GM21825 (cell line): Measurements from ENCODE around the gene BOLA2.
A peak's percentile ranks its signal among the peaks of the same experiment; 100 is the strongest.
"Not testable (repeated sequence)": the region's sequence is repeated elsewhere in the genome, so short reads cannot be mapped to it uniquely, and the experiment has no call there.

Source experiments
- ATAC-seq: cut with Tn5 transposase; IDR thresholded peaks from one replicate; pipeline ENCODE4 v1.9.1; 2021; ENCODE audit warnings: mild to moderate bottlenecking, moderate library complexity; ENCODE audit not compliant: unreplicated experiment

Gene BOLA2

DNA sequence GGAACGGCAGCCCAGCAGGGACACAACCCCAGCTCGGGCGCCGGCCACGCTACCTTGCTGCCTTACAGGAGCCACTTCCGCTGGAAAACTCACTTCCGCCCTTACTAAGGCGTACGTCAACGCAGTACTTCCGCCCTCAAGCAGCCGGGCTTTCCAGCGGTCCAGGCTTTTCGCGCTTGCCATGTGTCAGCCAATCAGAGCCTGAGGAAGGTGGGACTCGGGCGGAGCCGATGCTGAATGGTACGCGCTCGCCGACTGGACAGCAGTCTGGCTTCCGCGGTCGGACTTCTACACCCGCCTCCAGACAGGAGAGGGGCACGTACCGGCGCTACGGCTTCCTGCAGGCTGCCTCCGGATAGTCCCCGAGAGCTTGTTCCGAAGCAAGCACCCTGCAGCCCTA lies at the start of gene BOLA2, which contains the start of gene SLX1B:
Gene BOLA2 (minus strand): TSS at position 83 of the 400 bp plus-strand sequence. CDS start 98 bp downstream, outside the sequence.
Gene SLX1B (plus strand): TSS at position 265 of the 400 bp plus-strand sequence.
- ATAC-seq = peak; percentile 84

DNA sequence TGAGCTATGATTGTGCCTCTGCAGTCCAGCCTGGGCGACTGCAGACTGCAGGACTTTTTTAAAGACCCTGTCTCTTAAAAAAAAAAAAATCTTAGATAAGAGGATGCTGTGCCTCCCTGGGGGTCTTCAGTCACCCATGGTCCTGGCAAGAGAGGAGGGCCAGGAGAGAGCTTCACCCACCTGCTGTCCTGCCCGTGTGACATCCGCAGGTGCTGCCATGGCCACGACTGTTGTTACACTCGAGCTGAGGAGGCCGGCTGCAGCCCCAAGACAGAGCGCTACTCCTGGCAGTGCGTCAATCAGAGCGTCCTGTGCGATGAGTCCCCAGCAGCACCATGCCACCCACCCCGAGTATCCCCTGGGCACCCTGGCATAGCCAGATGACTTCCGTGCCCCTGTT lies 28.1 kb upstream of the BOLA2 start:
- not testable (repeated sequence) for ATAC-seq

DNA sequence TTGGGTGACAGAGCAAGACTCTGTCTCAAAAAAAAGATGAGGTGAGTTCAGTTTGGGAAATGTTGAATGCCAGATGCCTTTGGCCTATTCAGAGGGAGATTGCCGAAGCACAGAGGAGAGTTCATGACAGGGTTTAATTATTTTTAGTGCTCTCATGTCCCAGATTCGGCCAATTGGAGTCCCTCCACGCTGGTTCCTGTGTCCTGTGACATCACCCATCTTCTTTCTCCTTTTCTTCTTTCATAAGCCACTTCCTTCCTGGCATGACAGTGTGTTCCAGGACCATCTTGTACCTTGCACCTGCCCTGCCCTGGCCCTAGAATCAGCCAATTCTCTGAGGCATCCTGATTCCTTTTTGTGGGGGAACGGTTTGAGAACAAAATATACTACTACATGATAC lies 17.9 kb upstream of the BOLA2 start:
- ATAC-seq = not testable (repeated sequence)

DNA sequence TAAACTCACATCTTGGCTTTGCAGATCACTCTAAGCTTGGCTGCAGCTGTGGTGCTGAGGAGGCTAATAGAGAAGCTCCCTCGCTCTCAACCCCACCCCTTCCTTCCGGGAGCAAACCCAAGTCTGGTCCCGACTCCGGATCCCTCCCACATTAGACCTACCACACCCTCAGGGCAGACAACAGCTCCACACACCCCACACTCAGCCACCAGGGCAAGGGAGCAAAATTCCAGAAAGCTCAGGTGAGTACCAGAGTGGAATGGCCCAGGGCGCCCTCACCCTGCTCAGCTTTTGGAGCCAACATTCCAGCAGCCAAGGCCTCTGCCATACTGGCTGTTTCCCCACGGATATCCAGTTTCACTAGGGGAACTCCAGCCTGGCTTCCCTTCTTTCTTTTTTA lies 15.5 kb upstream of the BOLA2 start:
- not testable (repeated sequence) for ATAC-seq

DNA sequence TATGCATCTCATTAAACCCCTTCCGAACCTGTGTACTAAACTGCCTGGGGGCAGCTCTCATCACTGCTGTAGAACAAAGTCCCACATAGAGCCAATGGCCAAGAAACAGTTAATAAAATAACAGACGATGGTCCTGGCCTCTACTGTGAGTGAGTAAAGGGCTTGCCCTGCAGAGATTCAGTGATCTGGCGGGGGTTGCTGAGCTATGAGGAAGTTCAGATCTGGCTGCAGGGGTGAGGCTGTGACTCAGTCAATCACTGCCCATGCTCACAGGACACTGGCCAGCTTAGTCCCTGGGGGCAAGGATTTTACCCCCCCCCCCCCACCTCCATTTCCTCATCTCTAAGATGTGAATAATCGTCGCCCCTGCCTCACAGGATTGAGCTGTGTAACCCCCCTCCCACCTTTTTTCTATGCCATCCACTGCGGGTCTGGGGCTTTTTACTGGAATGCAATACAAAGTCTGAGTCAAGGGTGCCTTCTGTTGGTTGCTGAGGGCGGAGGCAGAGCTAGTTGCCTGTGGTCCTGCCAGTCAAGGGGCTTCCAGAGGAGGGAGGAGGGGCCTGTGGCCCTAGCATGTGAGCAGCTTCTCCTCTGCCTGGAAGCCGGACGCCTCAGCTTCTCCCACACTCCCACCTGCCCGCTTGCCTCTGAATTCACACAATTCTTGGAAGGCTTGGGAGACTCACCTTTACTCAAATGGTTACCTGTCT lies 13.7 kb upstream of the BOLA2 start:
- not testable (repeated sequence) for ATAC-seq

DNA sequence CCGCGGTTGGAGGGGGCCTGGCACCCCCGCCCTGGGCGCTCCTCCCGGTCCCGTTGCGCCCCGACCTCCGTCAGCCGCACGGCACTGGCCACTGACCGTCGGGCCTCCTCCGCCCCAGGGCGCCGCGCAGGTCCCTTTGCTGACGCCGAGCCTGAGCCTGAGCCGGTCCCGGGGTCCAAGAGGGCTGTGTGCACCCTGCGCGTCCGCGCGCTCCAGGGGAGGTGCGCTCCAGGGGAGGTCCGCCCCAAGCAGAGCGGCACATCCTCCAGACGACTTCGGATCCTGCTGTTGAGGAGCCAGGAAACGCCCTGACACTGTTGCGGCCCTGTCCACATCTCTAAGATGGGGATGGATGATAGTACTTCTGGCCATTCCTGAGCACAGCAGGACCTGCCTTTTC lies 12.8 kb upstream of the BOLA2 start:
- not testable (repeated sequence) for ATAC-seq

DNA sequence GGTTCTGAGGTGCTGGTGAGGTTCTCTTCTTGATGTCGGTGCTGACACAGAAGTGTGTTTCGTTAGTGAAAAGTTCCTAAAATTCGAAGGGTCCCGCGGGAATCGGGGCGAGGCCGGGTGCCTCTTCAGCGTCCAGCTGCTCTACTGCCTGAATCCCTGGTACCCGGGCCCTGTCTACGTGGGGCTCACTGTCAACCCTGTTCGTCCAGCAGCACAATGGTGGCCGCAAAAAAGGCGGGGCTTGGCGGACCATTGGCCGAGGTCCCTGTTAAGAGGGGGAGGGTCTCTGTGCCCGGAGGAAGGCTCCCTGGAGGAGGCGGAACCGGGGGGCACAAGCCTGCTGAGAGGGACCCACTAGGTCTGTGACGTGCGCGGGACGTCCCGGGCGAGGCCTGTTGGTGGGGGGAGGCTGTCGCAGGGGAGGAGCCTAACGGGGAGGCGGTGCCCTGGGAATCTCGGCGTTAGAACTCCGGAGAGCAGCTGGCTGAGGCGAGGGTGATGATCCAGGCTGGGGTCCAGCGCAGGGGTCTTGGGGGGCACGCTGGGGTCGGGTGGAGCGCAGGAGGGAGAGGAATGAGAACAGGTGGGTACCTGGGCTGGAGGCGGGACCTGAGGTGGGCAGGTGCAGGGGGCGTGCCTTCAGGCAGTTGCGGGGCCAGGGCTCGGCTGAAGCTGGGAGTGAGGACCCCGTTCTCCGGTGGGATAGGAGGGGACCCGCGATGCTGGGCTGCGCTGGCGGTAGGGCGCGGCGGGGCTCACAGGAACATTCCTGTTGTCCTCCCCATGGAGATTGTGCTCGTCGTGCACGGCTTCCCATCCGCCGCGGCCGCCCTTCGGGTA lies 12.1 kb upstream of the BOLA2 start:
- ATAC-seq = not testable (repeated sequence)

DNA sequence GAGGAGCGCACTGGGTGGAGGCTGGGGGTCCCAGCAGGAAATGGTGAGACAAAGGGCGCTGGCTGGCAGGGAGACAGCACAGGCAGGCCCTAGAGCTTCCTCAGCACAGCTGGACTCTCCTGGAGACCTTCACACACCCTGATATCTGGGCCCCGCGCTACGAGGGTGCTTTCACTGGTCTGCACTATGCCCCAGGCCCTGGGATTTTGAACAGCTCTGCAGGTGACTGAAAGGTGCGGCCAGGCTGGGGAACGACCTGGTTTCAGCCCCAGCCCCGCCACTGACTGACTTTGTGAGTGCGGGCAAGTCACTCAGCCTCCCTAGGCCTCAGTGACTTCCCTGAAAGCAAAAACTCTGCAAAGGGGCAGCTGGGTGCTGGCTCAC lies 6.5 kb upstream of the BOLA2 start:
- not testable (repeated sequence) for ATAC-seq

DNA sequence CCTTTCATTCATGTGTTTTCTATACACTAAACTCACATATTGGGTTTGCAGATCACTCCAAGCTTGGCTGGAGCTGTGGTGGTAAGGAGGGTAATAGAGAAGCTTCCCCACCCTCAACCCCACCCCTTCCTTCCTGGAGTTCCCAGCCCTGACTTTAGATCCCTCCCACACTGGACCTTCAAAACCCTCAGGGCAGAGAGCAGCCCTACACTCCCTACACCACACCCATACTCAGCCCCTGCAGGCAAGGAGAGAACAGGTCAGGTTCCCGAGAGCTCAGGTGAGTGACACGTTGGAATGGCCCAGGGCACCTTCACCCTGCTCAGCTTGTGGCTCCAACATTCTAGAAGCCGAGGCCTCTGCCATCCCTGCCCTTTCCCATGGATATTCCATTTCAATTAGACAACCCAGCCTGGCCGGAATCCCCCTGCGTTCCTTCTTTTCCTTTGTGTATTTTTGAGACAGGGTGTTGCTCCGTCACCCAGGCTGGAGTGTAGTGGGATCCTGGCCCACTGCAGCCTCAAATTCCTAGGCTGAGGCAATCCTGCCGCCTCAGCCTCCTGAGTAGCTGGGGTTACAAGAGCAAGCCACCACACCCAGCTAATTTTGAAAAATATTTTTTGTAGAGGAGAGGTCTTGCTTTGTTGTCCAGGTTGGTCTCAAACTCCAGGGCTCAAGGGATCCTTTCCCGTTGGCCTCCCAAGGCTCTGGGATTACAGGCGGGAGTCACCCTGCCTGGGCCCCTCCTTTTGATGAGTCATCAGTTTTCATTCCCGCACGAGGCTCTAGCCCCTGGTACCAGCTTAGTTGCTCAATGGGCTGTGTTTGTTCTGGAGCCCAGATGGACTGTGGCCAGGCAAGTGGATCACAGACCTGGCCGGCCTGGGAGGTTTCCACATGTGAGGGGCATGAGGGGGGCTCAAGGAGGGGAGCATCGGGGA lies 5.8 kb upstream of the BOLA2 start, which contains the start of gene SULT1A4:
Gene SULT1A4 (plus strand): TSS at position 208 of the 941 bp plus-strand sequence. CDS start 1,473 bp downstream, outside the sequence.
- ATAC-seq = not testable (repeated sequence)

DNA sequence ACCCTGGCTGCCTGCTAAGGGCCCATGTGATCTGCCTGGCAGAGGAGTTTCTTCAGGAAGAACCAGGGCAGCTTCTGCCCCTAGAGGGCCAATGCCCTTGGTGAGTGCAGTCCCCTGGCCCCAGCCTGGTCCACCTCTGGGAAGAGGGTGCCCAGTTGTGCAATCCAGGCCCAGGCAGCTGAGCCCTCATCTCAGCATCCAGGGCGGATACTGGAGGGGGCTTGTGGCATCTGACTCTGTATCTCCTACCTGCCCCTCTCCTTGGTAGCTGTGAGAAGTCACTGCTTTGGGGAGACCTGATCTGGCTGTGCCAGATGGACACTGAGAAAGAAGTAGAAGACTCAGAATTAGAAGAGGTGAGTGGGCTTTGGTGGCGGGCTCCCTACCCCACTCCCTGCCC lies 3.5 kb upstream of the BOLA2 start:
- not testable (repeated sequence) for ATAC-seq

DNA sequence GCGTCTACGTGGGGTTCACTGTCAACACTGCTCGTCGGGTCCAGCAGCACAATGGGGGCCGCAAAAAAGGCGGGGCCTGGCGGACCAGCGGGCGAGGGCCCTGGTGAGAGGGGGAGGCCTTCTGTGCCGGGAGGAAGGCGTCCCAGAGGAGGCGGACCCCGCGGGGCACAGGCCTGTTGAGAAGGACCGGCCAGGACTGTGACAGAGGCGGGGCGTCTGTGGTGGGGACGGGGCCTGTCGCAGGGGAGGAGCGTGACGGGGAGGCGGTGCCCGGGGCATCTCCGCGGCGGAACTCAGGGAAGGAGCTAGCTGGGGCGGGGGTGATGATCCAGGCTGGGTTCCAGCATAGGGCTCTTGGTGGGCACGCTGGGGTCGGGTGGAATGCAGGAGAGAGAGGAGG lies 677 bp upstream of the BOLA2 start:
- ATAC-seq = peak; percentile 55

DNA sequence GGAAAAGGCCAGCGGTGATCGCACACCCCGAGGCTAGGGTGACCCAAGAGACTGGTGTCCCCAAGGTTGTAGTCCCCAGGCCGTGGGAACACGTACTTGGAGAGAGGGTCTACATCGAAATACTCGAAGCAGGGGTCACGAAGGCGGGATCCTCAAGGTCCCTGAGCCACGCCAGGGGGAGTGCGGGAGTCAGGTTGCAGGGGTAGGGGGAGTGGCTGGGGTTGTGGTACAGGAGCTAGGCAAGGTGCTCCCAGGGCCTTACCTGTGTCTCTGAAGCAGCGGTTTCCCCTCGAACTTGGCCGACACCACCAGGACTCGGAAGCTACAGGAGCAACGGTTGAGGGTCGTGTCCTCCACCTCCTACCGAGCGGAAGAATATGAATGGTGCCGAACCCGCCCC lies 397 bp downstream of the BOLA2 start:
- ATAC-seq = peak; percentile 11

DNA sequence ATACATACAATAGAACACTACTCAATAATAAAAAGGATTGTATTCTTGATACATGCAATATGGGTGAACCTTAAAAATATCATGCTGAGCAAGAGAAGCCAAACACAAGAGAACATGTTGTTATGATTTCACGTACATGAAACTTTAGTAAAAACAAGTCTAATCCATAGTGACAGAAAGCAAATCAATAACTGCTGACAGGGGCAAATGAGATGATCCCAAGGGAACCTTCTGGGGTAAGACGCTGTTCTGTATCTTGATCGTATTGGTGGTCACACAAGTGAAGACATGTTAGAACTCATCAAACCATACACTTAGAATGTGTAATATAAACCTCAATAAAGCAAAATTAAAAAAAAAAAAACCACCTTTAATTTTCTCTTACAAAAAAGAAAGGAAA lies 28.8 kb downstream of the BOLA2 start:
- ATAC-seq = not testable (repeated sequence)

DNA sequence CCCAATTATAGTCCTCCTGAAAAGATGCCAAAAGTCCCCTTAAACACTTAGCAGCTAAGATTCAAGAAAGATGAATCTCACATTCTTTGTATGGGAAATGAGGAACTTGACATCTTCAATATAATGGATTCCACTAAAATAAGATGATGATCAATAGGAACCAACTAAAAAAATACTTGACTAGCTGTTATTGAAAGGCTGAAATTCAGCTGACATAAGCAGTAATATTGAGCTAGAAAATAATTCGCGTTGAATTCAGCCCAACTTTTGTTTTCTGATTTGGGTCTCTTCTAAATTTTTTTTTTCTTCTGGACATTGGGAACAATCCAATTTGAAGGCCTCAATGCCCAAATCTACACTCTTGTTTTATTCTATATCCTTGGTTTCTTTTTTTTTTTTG lies 30.6 kb downstream of the BOLA2 start:
- ATAC-seq = not testable (repeated sequence)

DNA sequence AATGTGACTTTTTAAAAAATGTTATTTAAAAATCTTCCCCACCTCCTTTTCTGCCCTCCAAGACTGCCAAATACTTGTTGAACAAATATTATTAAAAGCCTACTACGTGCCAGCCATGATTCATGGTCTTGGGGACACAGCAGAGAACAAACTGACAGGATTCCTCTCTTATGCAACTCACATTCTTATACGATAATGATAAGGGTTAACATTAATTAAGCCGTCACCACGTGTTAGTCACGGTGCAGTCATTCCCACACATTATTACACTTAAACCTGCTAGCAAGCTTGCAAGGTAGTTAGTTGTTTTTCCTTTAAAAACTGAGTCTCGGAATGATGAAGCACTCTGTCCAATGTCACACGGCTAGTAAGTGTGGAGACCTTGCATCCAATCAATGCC lies 48.9 kb downstream of the BOLA2 start:
- not testable (repeated sequence) for ATAC-seq
